Upper lobe of left lung (tissue), 6 donors: Measurements from ENCODE around the gene SPAG16. TPM values are rescaled to one million over a fixed set of nuclear protein-coding genes. Genes with fewer than 3 reads are reported as not detected.

Experiments
- ATAC-seq, 2 donors: fragments of 200-7000 bp; cut with Tn5 transposase; one replicate each; pipeline ENCODE4 v1.9.1; 2022; ENCODE audit warnings: mild to moderate bottlenecking in 2 of 2, moderate library complexity in 2 of 2; ENCODE audit not compliant: low FRiP score in 2 of 2
- DNase-seq, 2 donors: peaks; one replicate each; pipeline ENCODE4 v3.0.0-alpha.2; 2019 to 2020
- H3K27ac ChIP-seq, 4 donors: fragments of 200-600 bp; sonication (generic); one replicate each; pipeline ENCODE4 v1.5.1; 2016 to 2019
- H3K27me3 ChIP-seq, 4 donors: fragments of 200-600 bp; sonication (generic); one replicate each; pipeline ENCODE4 v1.5.1; 2017 to 2019
- H3K36me3 ChIP-seq, 4 donors: fragments of 200-600 bp; sonication (generic); one replicate each; pipeline ENCODE4 v1.5.1; 2016 to 2019
- H3K4me1 ChIP-seq, 4 donors: fragments of 200-600 bp; sonication (generic); one replicate each; pipeline ENCODE4 v1.5.1; 2018 to 2019
- H3K4me3 ChIP-seq, 4 donors: fragments of 200-600 bp; sonication (generic); one replicate each; pipeline ENCODE4 v1.5.1; 2017 to 2019; ENCODE audit warnings: mild to moderate bottlenecking in 2 of 4, moderate library complexity in 1 of 4
- H3K9me3 ChIP-seq, 4 donors: fragments of 200-600 bp; sonication (generic); one replicate each; pipeline ENCODE4 v1.5.1; 2018 to 2019
- EP300 ChIP-seq, 4 donors: sonication (generic); formaldehyde crosslinking; IDR thresholded peaks; one replicate each; pipeline ENCODE4 v1.5.1; 2017; ENCODE audit warnings: antibody characterized with exemption in 4 of 4, control low read depth in 2 of 4
- POLR2A ChIP-seq, 4 donors: fragments of 450-650 bp; IDR thresholded peaks; one replicate each; pipeline ENCODE4 v1.5.1; 2016 to 2017; ENCODE audit warnings: antibody characterized with exemption in 4 of 4, mild to moderate bottlenecking in 2 of 4
- POLR2AphosphoS5 ChIP-seq, 2 donors: sonication (generic); formaldehyde crosslinking; IDR thresholded peaks; one replicate each; pipeline ENCODE4 v1.5.1; 2017; ENCODE audit warnings: antibody characterized with exemption in 2 of 2
- WGBS, 2 donors: methylation state at CpG; one replicate each; pipeline ENCODE4 v1.1.5; 2017 to 2018; 5-methylcytosine and 5-hydroxymethylcytosine counted together
- total RNA-seq, 6 donors: library from RNA; depleted of rRNA in 4 of 6; stranded (reverse); fragments of >200 nt in 4 of 6; gene quantifications; one replicate each; pipeline versions ENCODE4 v1.1.0 to v1.2.1, GENCODE V29; 2016 to 2021
- TF ChIP-seq, protein P1 (sequence below), 6 experiments: fragments of 450-650 bp in 4 of 6; fragments of 200-600 bp in 2 of 6; sonication (generic) in 2 of 6; IDR thresholded peaks; one replicate each; pipeline ENCODE4 v1.5.1; 2016 to 2019; ENCODE audit warnings: antibody characterized with exemption in 6 of 6
- donor health status: DM: no; HTN: no; CAD: no; lungs with moderate emphysema.
- donor health status: DM: no; HTN: yes; CAD: no; lungs with severe emphysema.

The SPAG16 gene
- total RNA-seq, 6 donors from 2014 or later = 9.7 to 65.0 (median 12.9) TPM

DNA sequence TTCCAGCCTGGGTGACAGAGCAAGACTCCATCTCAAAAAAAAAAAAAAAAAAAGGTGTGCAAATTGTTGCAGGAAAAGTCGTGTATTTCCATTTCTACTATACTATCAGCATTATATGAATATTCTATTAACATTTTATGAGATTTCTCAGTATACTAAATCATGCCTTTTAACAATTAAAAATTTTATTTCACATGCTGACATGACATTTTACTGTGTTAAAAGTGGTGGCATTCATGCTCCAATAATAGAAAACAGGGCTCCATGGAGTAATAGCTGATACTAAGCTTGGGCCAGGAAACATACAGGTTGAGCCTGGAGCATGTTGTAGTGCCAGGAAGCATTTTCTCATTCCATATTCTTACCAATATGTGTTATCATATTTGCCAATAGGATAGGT is 141.4 kb downstream of the SPAG16 start:
- peaks cover 0 to 7% (median 0%) of the 10 kb centered on the region in 4 donors for H3K9me3 ChIP-seq

DNA sequence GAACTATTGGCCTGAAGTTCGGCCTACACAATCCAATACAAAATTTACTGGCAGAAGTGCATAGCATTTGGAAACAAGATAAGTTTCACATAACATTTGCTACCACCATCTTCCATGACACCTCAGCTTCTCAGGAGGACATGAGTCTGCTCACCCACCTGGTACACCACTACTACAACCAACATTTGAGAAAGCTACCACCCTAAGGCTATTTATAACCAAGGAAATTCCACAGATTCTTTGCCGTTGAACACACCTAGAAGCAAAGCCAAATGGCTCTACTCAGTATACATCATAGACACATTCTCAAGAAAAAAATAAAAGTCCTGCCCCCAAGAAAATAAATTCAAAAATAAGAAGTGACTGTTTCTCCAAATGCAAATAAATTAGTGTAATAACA is 145.3 kb downstream of the SPAG16 start:
- peaks cover 0 to 9% (median 0%) of the 10 kb centered on the region in 4 donors for H3K9me3 ChIP-seq
- DNase-seq (no peak), ATAC-seq (no peak)
- WGBS, 2 donors = 74 to 83% methylated on average over 2 of the region's 2 CpGs
- H3K27ac ChIP-seq = no peak overlapping the region
- H3K27me3 ChIP-seq = no peaks in the 10 kb centered on the region
- H3K36me3 ChIP-seq = no peaks in the 10 kb centered on the region
- no peaks in the 10 kb centered on the region for H3K4me1 ChIP-seq
- TF ChIP-seq POLR2AphosphoS5 (IDR thresholded peaks at IDR 0.05) (no peak), EP300 (IDR thresholded peaks at IDR 0.05) (no peak), POLR2A (IDR thresholded peaks at IDR 0.05) (no peak)
- TF ChIP-seq, protein P1, sequence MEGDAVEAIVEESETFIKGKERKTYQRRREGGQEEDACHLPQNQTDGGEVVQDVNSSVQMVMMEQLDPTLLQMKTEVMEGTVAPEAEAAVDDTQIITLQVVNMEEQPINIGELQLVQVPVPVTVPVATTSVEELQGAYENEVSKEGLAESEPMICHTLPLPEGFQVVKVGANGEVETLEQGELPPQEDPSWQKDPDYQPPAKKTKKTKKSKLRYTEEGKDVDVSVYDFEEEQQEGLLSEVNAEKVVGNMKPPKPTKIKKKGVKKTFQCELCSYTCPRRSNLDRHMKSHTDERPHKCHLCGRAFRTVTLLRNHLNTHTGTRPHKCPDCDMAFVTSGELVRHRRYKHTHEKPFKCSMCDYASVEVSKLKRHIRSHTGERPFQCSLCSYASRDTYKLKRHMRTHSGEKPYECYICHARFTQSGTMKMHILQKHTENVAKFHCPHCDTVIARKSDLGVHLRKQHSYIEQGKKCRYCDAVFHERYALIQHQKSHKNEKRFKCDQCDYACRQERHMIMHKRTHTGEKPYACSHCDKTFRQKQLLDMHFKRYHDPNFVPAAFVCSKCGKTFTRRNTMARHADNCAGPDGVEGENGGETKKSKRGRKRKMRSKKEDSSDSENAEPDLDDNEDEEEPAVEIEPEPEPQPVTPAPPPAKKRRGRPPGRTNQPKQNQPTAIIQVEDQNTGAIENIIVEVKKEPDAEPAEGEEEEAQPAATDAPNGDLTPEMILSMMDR (IDR thresholded peaks at IDR 0.05) = no peak
- no peak overlapping the region for H3K4me3 ChIP-seq

More for the DNA sequence above, 141.4 kb downstream of the SPAG16 start:
- H3K27me3 ChIP-seq = no peaks in the 10 kb centered on the region
- TF ChIP-seq, protein P1 (IDR thresholded peaks at IDR 0.05) = no peak
- TF ChIP-seq POLR2AphosphoS5 (IDR thresholded peaks at IDR 0.05) = no peak
- TF ChIP-seq EP300 (IDR thresholded peaks at IDR 0.05) = no peak
- TF ChIP-seq POLR2A (IDR thresholded peaks at IDR 0.05) = no peak
- H3K36me3 ChIP-seq = no peaks in the 10 kb centered on the region
- no peaks in the 10 kb centered on the region for H3K4me1 ChIP-seq
- H3K4me3 ChIP-seq = no peak overlapping the region
- no peak overlapping the region for H3K27ac ChIP-seq
- DNase-seq = no peak
- ATAC-seq = no peak
- WGBS, 2 donors = 62 to 69% methylated on average over 1 of the region's 1 CpG

DNA sequence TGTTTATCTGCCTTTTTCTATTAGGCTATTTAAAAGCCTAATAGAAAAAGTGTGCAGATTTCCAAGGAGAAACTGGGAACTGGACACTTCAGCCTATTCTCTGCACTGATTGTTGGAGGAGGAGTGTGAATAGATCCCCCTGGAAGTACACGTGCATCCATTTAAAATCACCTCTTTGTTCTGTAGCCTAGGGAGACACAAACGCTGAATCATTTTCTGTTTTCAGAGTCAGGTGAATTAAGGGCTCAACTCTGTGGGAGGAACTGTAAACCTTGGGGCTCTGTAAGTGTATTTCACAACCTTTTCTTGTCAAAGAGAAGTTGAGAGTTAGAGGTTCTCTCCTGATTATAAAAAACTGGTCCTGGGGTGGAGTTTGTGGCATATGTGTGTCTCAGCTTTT is 159.7 kb downstream of the SPAG16 start:
- DNase-seq = no peak
- 68% methylated on average over 2 of the region's 2 CpGs for WGBS, 2 donors
- no peak overlapping the region for H3K27ac ChIP-seq

DNA sequence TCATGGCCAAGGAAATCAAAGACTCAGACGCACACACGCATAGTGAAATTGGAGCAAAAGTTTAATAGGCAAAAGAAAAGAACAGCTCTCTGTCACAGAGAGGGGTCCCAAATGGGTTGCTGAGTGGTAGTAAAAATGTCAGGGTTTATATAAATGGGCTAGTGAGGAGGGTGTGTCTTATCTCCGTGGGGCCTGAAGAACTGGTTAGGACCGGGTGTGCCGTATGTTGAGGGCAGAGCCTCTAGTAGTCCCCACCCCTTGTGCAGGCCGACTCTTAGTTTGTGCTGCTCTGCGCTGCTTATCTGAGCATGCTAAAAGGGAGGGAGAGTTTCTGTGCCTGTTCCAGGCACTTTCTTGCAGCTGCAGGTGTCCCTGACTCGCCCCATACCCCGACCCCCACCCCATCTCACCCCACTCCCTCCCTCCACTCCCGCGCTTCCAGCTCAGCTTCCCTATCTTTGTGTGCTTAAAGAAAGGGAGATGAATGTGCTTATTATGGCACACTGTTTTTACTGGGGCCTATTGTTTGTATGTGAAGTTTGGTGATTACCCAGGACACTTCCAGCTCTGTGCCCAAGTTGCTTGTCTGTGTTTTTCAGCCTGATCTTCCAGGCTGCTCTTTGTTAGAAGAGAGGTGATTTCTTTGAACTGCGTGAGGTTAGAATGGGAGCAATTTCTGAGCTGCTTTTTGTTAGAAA is 167.4 kb downstream of the SPAG16 start:
- Histone ChIP-seq H3K4me1 (no peaks in the 10 kb centered on the region), H3K9me3 (peaks cover 0 to 16% (median 2%) of the 10 kb centered on the region in 4 donors), H3K4me3 (no peak overlapping the region), H3K27ac (no peak overlapping the region), H3K27me3 (no peaks in the 10 kb centered on the region), H3K36me3 (no peaks in the 10 kb centered on the region)
- no peak for DNase-seq
- TF ChIP-seq POLR2AphosphoS5 (IDR thresholded peaks at IDR 0.05) (no peak), POLR2A (IDR thresholded peaks at IDR 0.05) (no peak), EP300 (IDR thresholded peaks at IDR 0.05) (no peak)
- TF ChIP-seq, protein P1 (IDR thresholded peaks at IDR 0.05) = no peak
- WGBS, 2 donors = 52 to 55% methylated on average over 12 of the region's 12 CpGs
- ATAC-seq = peak in 1 of 2 donors; percentile 63

More for the DNA sequence above, 159.7 kb downstream of the SPAG16 start:
- TF ChIP-seq, protein P1 (IDR thresholded peaks at IDR 0.05) = no peak
- TF ChIP-seq EP300 (IDR thresholded peaks at IDR 0.05) = no peak
- TF ChIP-seq POLR2AphosphoS5 (IDR thresholded peaks at IDR 0.05) = no peak
- no peak for TF ChIP-seq POLR2A (IDR thresholded peaks at IDR 0.05)
- no peak overlapping the region for H3K4me3 ChIP-seq
- no peaks in the 10 kb centered on the region for H3K27me3 ChIP-seq
- ATAC-seq = no peak
- H3K4me1 ChIP-seq = no peaks in the 10 kb centered on the region
- H3K9me3 ChIP-seq = peaks cover 0 to 11% (median under 1%) of the 10 kb centered on the region in 4 donors
- H3K36me3 ChIP-seq = no peaks in the 10 kb centered on the region
